Right lung (tissue), 10 donors: Measurements from ENCODE around the gene ZNF624. TPM values are rescaled to one million over a fixed set of nuclear protein-coding genes. Genes with fewer than 3 reads are reported as not detected.
A peak's percentile ranks its signal among the peaks of the same experiment; 100 is the strongest.
"Not testable (repeated sequence)": the region's sequence is repeated elsewhere in the genome, so short reads cannot be mapped to it uniquely, and the experiment has no call there.

Experiments used
- DNase-seq, 2 donors: peaks; one replicate each; pipeline ENCODE4 v3.0.0-alpha.2; 2013
- long read RNA-seq, 8 donors: transcript quantifications; one replicate each; lab custom pipeline, GENCODE V29; 2026
- polyA plus RNA-seq, 5 donors: library from polyadenylated mRNA; unstranded; fragments of 120-200 nt; gene quantifications; one replicate each; pipeline versions ENCODE4 v1.2.1 to v1.2.3, GENCODE V29; 2013; ENCODE audit warnings: inconsistent platforms in 1 of 5, low replicate concordance in 1 of 5; ENCODE audit not compliant: insufficient read length in 5 of 5, insufficient read depth in 1 of 5

ZNF624 gene
- 10 to 100 TPM in 1 of 5 donors, 1 to 10 TPM in 4; 6.2 to 13.3 (median 9.3) TPM for polyA plus RNA-seq
- long read RNA-seq, donor 1, full-length matches to known transcripts: 13 of 13 reads
- long read RNA-seq, donor 1, partial matches to known transcripts: 0 of 13 reads
- long read RNA-seq, donor 1, other reads (novel, unspliced or antisense): 0 of 13 reads
- long read RNA-seq, donor 2, full-length matches to known transcripts: 4 of 4 reads
- long read RNA-seq, donor 2, partial matches to known transcripts: 0 of 4 reads
- long read RNA-seq, donor 2, other reads (novel, unspliced or antisense): 0 of 4 reads
- long read RNA-seq, donor 3, full-length matches to known transcripts: 5 of 5 reads
- long read RNA-seq, donor 3, partial matches to known transcripts: 0 of 5 reads
- long read RNA-seq, donor 3, other reads (novel, unspliced or antisense): 0 of 5 reads
- long read RNA-seq, donor 4, full-length matches to known transcripts: 4 of 4 reads
- long read RNA-seq, donor 4, partial matches to known transcripts: 0 of 4 reads
- long read RNA-seq, donor 4, other reads (novel, unspliced or antisense): 0 of 4 reads
- long read RNA-seq, donor 5, full-length matches to known transcripts: 6 of 6 reads
- long read RNA-seq, donor 5, partial matches to known transcripts: 0 of 6 reads
- long read RNA-seq, donor 5, other reads (novel, unspliced or antisense): 0 of 6 reads
- long read RNA-seq, donor 6, full-length matches to known transcripts: 4 of 4 reads
- long read RNA-seq, donor 6, partial matches to known transcripts: 0 of 4 reads
- long read RNA-seq, donor 6, other reads (novel, unspliced or antisense): 0 of 4 reads
- long read RNA-seq, donor 7, full-length matches to known transcripts: 5 of 5 reads
- long read RNA-seq, donor 7, partial matches to known transcripts: 0 of 5 reads
- long read RNA-seq, donor 7, other reads (novel, unspliced or antisense): 0 of 5 reads
- long read RNA-seq, donor 8, full-length matches to known transcripts: 3 of 3 reads
- long read RNA-seq, donor 8, partial matches to known transcripts: 0 of 3 reads
- long read RNA-seq, donor 8, other reads (novel, unspliced or antisense): 0 of 3 reads

DNA sequence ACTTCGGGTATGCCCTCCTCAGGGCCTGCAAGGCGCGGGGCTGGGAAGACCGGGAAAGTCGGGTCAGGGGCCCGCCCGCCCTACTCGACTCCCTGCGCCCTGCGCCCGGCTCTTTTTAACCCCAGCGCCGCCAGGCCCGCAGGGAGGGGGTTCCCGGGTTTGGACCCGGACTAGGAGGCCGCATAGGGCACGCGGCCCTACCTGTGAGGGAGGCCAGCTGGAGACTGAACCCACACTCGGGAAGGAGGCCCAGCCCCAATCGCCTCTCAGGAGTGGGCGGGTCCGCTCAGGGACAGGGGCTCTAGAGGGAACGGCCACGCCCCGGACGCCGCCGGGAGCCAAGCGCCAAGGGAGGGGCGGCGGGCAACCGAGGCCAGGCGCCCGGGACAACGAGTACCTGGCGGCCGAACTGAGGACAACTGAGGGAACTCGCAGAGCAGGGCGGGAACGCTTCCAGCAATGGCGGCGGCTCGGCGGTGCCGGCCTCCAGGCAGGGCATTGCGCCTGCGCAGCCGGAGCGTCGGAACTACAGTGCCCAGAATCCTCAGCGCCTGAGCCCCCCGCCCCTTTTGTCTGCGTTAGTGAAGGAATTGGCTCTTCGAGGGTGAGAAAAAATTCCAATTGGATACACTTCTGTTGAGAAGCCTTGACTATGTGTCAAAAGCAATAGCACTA lies at the start of gene ZNF624:
ZNF624 (minus strand) TSS at position 484 of the 675 bp plus-strand sequence.
- peak; percentile 91 to 93 for DNase-seq

GRCh38 chr17:16697603-16698002 lies 44.0 kb upstream of the ZNF624 start:
- not testable (repeated sequence) for DNase-seq

DNA sequence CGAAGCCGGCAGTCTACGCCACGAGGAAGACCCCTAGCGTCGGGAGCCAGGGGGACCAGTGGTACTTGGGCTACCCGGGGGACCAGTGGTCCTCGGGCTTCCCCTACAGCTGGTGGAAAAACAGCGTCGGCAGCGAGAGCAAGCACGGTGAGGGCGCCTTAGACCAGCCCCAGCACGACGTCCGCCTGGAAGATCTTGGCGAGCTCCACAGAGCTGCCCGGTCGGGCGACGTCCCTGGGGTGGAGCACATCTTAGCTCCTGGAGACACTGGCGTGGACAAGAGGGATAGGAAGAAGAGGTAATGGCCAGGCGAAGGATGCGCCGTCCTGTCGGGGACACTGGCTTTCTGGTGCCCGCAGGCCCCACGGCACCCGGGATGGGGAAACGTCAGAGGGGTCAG lies 36.8 kb upstream of the ZNF624 start:
- not testable (repeated sequence) for DNase-seq

- not testable (repeated sequence) for DNase-seq
These were observed 36.2 kb upstream of the ZNF624 start, which contains the start of gene CCDC144A for GRCh38 chr17:16689731-16690281. CCDC144A (plus strand) TSS chr17:16690241; CDS start chr17:16690401, 160 bp downstream.

GRCh38 chr17:16687151-16687550 lies 33.5 kb upstream of the ZNF624 start:
- DNase-seq: not testable (repeated sequence)

GRCh38 chr17:16686019-16686418 lies 32.4 kb upstream of the ZNF624 start:
- DNase-seq: not testable (repeated sequence)

GRCh38 chr17:16683290-16684138 lies 29.9 kb upstream of the ZNF624 start:
- DNase-seq: not testable (repeated sequence)

DNA sequence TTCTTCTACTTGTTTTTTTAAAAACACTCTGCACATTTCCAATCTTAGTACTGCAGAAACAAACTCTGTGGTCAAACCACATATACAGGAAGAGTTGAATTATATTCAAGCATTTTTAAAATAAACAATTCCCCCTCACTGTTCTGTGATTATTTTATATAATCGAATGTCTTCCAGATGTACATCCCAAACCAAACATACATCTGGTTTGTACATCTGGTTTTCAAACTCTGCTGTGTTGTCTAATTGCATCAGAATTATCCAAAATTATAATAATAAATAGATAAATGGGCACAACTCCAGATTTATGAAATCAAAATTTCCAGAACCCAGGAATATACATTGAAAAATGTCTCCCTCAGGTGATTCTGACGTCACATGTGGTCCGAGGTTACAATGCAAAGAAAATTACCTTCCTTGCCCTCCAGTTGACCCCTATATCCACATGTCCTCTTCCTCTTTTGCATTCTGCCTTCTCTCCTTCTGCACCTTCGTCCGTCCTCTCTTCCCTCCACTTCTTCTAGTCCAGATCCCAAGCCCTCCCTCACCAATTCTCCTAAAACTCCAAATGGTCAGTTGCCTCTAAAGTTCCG lies 23.1 kb upstream of the ZNF624 start:
- no peak for DNase-seq

DNA sequence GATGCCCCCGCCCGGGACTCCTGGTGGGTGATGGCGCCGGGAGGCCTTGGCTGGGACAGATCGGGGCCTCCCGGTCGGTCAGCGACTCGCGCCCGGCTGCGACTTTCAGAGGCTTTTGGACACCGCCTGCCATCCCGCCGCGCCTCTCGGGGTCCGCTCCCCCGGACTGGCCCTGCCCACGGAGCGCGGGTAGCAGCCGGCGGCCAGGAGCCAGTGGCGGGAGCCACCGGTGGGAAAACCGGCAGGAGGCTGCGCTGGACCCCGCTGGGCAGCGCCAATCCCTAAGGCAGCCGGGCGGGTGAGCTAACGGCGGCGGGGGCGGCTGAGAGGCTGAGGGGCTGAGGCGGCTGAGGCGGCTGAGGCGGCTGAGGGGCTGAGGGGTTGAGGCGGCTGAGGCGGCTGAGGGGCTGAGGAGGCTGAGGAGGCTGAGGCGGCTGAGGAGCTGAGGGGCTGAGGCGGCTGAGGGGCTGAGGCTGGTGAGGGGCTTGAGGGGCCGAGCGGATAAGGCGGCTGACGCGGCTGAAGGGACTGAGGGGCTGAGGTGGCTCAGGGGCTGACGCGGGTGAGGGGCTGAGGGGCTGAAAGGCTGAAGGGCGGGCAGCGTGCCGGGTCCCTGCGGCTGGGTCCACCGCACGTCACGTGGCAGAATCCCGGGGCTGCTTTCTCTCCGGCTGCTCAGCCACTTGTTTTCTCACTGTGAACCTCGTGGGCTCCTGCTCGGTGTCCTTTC lies 13.4 kb upstream of the ZNF624 start:
- not testable (repeated sequence) for DNase-seq

DNA sequence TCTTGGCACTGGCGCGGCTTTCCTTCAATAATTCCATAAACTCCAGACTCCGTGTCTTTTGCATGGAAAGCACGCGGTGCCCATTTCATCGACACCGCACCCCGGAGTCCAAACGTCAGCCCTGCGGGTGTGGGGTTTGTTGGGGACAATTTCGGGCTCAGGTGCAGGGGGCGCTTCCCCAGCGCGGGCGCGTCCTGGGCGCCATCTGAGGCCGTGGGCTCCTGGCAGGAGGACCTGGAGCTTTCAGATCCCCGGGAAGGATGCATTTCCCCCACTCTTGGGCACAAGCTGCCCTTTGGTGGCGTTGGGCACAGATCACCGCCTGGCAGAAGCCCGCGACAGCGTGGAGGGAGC lies 12.9 kb upstream of the ZNF624 start:
- DNase-seq: not testable (repeated sequence)

GRCh38 chr17:16662936-16663335 lies 9.3 kb upstream of the ZNF624 start:
- no peak for DNase-seq

GRCh38 chr17:16661217-16661616 lies 7.6 kb upstream of the ZNF624 start:
- DNase-seq: no peak

- DNase-seq: peak in 1 of 2 donors; percentile 18
These were observed 743 bp downstream of the ZNF624 start for GRCh38 chr17:16652847-16653366.

DNA sequence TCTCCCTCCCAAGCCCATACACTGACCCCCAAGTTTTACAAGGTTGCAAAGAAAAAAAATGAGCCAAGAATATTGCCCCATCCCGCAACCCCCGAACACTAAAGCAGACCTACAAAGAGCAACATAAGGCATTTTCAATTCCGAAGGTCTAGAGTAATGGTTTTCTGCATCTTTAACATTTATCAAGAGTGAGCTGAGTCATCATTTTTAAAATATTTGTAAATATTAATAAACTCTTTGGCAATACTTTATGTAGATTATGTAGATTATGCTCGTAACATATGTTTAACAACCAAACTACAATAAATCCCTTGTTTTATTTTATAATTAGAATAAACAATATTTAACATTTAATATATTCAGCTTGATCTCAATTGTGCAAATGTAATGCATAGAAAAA lies 1.4 kb downstream of the ZNF624 start:
- DNase-seq: no peak

GRCh38 chr17:16649585-16649984 lies 4.1 kb downstream of the ZNF624 start:
- DNase-seq: no peak

DNA sequence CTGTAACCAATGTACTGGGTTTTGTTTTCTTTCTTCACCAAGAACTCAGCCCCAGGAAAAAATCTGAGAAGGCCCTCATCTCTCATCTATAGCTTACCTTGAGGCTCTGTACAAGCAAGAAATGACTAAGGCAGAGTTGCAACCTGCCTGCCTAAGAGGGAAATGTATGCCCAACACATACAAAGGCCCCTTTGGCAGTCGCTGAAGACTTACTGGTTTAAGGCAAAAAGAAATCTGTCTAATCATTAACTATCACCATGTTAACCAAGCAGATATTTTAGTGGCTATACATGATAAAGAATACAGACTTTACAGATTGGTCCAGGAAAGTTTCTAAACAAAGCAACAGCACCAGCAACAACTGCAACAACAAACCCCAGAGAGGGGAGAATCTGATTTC lies 14.2 kb downstream of the ZNF624 start:
- no peak for DNase-seq

- no peak for DNase-seq
These were observed 30.4 kb downstream of the ZNF624 start for GRCh38 chr17:16623282-16623681.

DNA sequence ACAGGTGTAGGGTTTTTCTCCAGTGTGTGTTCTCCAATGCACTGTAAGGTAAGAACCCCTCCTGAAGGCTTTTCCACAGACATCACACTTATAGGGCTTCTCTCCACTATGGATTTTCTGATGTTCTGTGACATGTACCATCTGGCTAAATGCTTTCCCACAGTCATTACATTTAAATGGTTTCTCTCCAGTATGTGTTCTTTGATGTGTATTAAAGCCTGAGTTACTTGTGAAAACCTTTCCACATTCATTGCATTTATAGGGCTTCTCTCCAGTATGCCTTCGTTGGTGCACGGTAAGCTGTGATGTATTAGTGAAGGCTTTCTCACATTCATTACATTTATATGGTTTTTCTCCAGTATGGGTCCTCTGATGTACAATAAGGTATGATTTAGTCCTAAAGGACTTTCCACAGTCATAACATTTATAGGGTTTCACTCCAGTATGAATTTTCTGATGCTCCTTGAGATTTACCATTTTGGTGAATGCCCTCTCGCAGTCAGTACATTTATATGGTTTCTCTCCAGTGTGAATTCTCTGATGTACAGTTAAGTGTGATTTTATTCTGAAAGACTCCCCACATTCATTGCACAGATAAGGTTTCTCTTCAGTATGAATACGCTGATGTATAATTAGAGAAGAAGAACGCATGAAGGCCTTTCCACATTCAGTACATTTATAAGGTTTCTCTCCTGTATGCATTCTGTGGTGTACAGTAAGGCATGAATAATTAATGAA lies 30.9 kb downstream of the ZNF624 start:
- no peak for DNase-seq
